Heart right ventricle (tissue), 16 donors: ENCODE measurements around the gene FLNC. TPM values are rescaled to one million over a fixed set of nuclear protein-coding genes. Genes with fewer than 3 reads are reported as not detected.
A peak's percentile ranks its signal among the peaks of the same experiment; 100 is the strongest.

Source experiments
- ATAC-seq, 8 donors: fragments of 200-7000 bp; cut with Tn5 transposase; one replicate each; pipeline ENCODE4 v1.9.1; 2020; ENCODE audit warnings: mild to moderate bottlenecking in 8 of 8, moderate library complexity in 8 of 8, moderate number of reproducible peaks in 1 of 8
- DNase-seq, 2 donors: peaks; one replicate each; pipeline ENCODE4 v3.0.0-alpha.2; 2020
- H3K27ac ChIP-seq, 10 donors: fragments of 200-600 bp; sonication (generic) in 2 of 10; one replicate each; pipeline versions ENCODE4 v1.5.0 to v1.8.0; 2020 to 2022; ENCODE audit warnings: mild to moderate bottlenecking in 3 of 10
- H3K27me3 ChIP-seq, 7 donors: fragments of 200-600 bp; one replicate each; pipeline ENCODE4 v1.8.0; 2021 to 2022; ENCODE audit warnings: mild to moderate bottlenecking in 2 of 7
- H3K36me3 ChIP-seq, 9 donors: fragments of 200-600 bp; sonication (generic) in 1 of 9; one replicate each; pipeline versions ENCODE4 v1.5.0 to v1.8.0; 2020 to 2022; ENCODE audit warnings: mild to moderate bottlenecking in 2 of 9
- H3K4me1 ChIP-seq, 9 donors: fragments of 200-600 bp; sonication (generic) in 1 of 9; one replicate each; pipeline versions ENCODE4 v1.5.0 to v1.8.0; 2020 to 2022; ENCODE audit warnings: mild to moderate bottlenecking in 4 of 9
- H3K4me3 ChIP-seq, 10 donors: fragments of 200-600 bp; sonication (generic) in 2 of 10; one replicate each; pipeline versions ENCODE4 v1.5.0 to v1.8.0; 2020 to 2022; ENCODE audit warnings: mild to moderate bottlenecking in 7 of 10, moderate library complexity in 2 of 10
- H3K9me3 ChIP-seq, 11 donors: fragments of 200-600 bp in 10 of 11; sonication (generic) in 2 of 11; one replicate each; pipeline versions ENCODE4 v1.5.0 to v1.8.0; 2013 to 2022; ENCODE audit warnings: mild to moderate bottlenecking in 2 of 11, control low read depth in 1 of 11, moderate library complexity in 1 of 11
- CTCF ChIP-seq, 9 donors: fragments of 200-600 bp; sonication (generic) in 2 of 9; IDR thresholded peaks; one replicate each; pipeline versions ENCODE4 v1.5.0 to v1.8.0; 2021 to 2022; ENCODE audit warnings: antibody characterized with exemption in 9 of 9, mild to moderate bottlenecking in 5 of 9, moderate library complexity in 1 of 9
- WGBS, 2 donors: extraction: QIAGEN DNeasy Blood & Tissue Kit; methylation state at CpG; one replicate each; pipeline ENCODE4 v1.1.7; 2013; ENCODE audit warnings: inconsistent platforms in 1 of 2; 5-methylcytosine and 5-hydroxymethylcytosine counted together
- intact Hi-C, 10 donors: fragments of 100-400 bp; cut with DNase I; formaldehyde crosslinking; loops; one replicate each; pipeline versions ENCODE4 v1.11.1 to v1.14.2; 2022
- polyA plus RNA-seq, 2 donors: library from polyadenylated mRNA; stranded (reverse); fragments of 200-250 nt; gene quantifications; one replicate each; pipeline ENCODE4 v1.2.3, GENCODE V29; 2013
- total RNA-seq, 10 donors: library from RNA; stranded (reverse); fragmentation: NEBNext Ultra II Directional in 3 of 10; extraction: Animal tissue kit (Norgen Biotek cat#: 25700) in 3 of 10; gene quantifications; one replicate each; pipeline versions ENCODE4 v1.2.1 to v1.2.4, GENCODE V29; 2021 to 2023
- donor health status: Arrhythmogenic right ventricular cardiomyopathy.
- donor health status: ischemic (EF 13 %, LVEDD 7.1; RV severe dilation, severe dysfunction).
- donor health status: healthy with polysubstance abuse.
- donor health status: DM: no; HTN: yes; CAD: no.
- donor health status: DM: no; HTN: no; CAD: no.
- donor health status: ischemic (EF 25% LVEDD 6.9; RV normal size, moderate dysfunction).
- donor health status: ischemic (EF 25% LVEDD 5.7; RV mildly dilated, moderate dysfunction).
- donor health status: healthy.
- donor health status: DM: yes; HTN: yes; CAD: no.
- donor health status: Ischemic cardiomyopathy.
- donor health status: ischemic (EF 35%, LVEDD 5.7; RV mildly dilated, moderate dysfunction).
- donor health status: nonischemic (EF 11% LVEDD 7.7; RV severe dilation, severe dysfunction).
- donor health status: DM: yes; HTN: yes; CAD: no.
- donor health status: PGD.
- donor health status: ischemic (EF 29% LVEDD 5.4; RV normal size, mild dysfunction).
- donor health status: nonischemic (EF 23%, LVEDD 6.1; RV moderate dilation, normal function).

Gene FLNC
- total and polyA plus RNA-seq, 12 donors: 223 to 2,445 (median 1,163) TPM

GRCh38 chr7:128833148-128833945 is 3.1 kb downstream of the FLNC start:
- no peak for TF ChIP-seq CTCF (IDR thresholded peaks at IDR 0.05)
- Histone ChIP-seq H3K9me3 (no peaks in the 10 kb centered on the region), H3K27me3 (peaks cover 0 to 46% (median 0%) of the 10 kb centered on the region in 7 donors), H3K4me3 (peak overlapping the region; percentile 3 to 92 (median 72)), H3K36me3 (peaks cover 0 to 50% (median 20%) of the 10 kb centered on the region in 9 donors), H3K4me1 (peaks cover 20 to 95% (median 60%) of the 10 kb centered on the region in 9 donors), H3K27ac (peak overlapping the region; percentile 86 to 99 (median 94))
- 7 to 8% methylated on average over 12 to 13 of the region's 13 CpGs for WGBS, 2 donors
- DNase-seq (peak; percentile 61 to 82), ATAC-seq (peak; percentile 6 to 46 (median 36))
- intact Hi-C loops: loop anchor here in 1 of 10 donors (5.0 kb wide), 1 partner anchor 91 kb away; no protein-coding TSS in a partner anchor

GRCh38 chr7:128833946-128834325 is 3.7 kb downstream of the FLNC start:
- Histone ChIP-seq H3K36me3 (peaks cover 0 to 56% (median 26%) of the 10 kb centered on the region in 9 donors), H3K27ac (peak overlapping the region; percentile 44 to 99 (median 94)), H3K27me3 (peaks cover 0 to 42% (median 0%) of the 10 kb centered on the region in 7 donors), H3K4me1 (peaks cover 20 to 95% (median 60%) of the 10 kb centered on the region in 9 donors), H3K9me3 (no peaks in the 10 kb centered on the region), H3K4me3 (peak overlapping the region in 6 of 10 donors; percentile 55 to 92 (median 83))
- DNase-seq: no peak
- no peak for TF ChIP-seq CTCF (IDR thresholded peaks at IDR 0.05)
- no peak for ATAC-seq
- WGBS, 2 donors: 25 to 29% methylated on average over 4 of the region's 4 CpGs
- intact Hi-C loops: loop anchor here in 3 of 10 donors (2.0 to 5.0 kb wide), 2 partner anchors 21 to 92 kb away; no protein-coding TSS in a partner anchor

- Histone ChIP-seq H3K36me3 (peaks cover 0 to 69% (median 39%) of the 10 kb centered on the region in 9 donors), H3K4me1 (peaks cover 20 to 94% (median 51%) of the 10 kb centered on the region in 9 donors), H3K9me3 (no peaks in the 10 kb centered on the region), H3K27me3 (peaks cover 0 to 30% (median 0%) of the 10 kb centered on the region in 7 donors), H3K4me3 (peak overlapping the region in 2 of 10 donors; percentile 2 to 85), H3K27ac (peak overlapping the region in 8 of 10 donors; percentile 5 to 99 (median 96))
- ATAC-seq: no peak
- intact Hi-C loops: loop anchor here in 2 of 10 donors (2.0 kb wide), 1 partner anchor 20 kb away; no protein-coding TSS in a partner anchor
- TF ChIP-seq CTCF (IDR thresholded peaks at IDR 0.05): no peak
- 78 to 81% methylated on average over 16 of the region's 16 CpGs for WGBS, 2 donors
- DNase-seq: no peak
These were observed 5.1 kb downstream of the FLNC start for GRCh38 chr7:128835231-128835751.
